HG03354 (cell line): ENCODE results near the gene EIF3A.
"Not testable (repeated sequence)": the region's sequence is repeated elsewhere in the genome, so short reads cannot be mapped to it uniquely, and the experiment has no call there.

Source experiments
- ATAC-seq: cut with Tn5 transposase; IDR thresholded peaks from one replicate; pipeline ENCODE4 v1.9.1; 2021; ENCODE audit warnings: mild to moderate bottlenecking; ENCODE audit not compliant: unreplicated experiment, poor library complexity, severe bottlenecking

EIF3A gene

DNA sequence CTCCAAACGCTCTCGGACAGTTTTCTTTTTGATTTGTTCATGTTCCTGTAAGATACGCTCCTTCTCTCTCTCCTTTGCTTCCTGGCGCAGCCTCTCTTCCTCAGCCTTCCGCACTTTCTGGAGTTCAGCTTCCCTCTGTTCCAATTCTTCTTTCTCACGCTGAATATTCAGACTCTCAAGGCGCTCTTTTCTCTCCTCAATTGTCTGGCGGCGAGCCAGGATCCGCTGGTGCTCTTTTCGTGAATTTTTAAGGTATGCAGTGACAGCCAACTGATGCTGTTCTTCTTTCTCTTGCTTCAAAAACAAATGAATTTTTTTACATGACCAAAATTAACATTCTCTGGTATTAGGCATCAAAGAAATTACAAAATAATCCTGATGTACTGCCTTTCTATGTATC, 22.6 kb downstream of the EIF3A start:
- no peak for ATAC-seq

- no peak for ATAC-seq
Observed at GRCh38 chr10:119055472-119055871, 25.1 kb downstream of the EIF3A start.

DNA sequence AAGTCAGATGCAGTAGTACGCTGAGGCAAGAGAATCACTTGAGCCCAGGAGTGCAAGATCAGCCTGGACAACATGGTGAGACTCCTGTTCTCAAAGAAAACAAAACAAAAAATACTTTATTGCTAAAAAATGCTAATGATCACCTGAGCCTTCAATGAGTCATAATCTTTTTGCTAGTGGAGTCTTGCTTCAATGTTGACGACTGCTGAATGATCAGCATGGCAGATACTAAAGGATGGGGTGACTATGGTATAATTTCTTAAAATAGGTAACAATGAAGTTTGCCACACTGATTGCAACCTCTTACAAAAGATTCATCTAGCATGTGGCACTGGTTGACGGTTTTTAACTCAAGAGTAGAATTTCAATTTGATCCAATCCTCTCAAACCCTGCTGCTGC, 28.8 kb downstream of the EIF3A start:
- ATAC-seq = no peak

GRCh38 chr10:119049777-119050176, 30.8 kb downstream of the EIF3A start:
- ATAC-seq = no peak

DNA sequence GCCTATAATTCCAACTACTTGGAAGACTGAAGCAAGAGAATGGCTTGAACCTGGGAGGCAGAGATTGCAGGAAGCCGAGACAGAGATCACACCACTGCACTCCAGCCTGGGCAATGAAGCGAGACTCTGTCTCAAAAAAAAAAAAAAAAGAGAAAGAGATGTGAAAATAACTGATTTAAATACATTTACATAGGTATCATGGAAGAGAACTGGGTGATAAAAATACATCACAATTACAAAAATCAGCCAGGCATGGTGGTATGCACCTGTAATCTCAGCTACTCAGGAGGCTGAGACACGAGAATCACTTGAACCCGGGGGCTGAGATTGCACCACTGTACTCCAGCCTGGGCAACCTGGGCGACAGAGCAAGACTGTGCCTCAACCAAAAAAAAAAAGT, 31.3 kb downstream of the EIF3A start:
- no peak for ATAC-seq

GRCh38 chr10:119045561-119045960, 35.1 kb downstream of the EIF3A start:
- no peak for ATAC-seq

GRCh38 chr10:119042169-119042568, 38.4 kb downstream of the EIF3A start:
- ATAC-seq = no peak

DNA sequence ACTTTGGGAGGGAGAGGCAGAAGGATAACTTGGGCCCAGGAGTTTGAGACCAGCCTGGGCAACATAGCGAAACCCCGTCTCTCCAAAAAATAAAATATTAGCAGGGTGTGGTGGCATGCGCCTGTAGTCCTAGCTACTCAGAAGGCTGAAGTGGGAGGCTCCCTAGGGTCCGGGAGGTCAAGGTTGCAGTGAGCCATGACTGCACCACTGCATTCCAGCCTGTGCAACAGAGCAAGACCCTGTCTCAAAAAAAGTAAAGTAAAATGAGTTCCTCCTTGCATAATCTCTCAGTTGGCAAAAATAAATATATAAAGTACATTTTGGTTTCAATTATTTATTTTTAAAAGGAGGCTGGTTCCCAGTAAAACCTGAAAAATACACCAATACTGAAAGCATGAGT, 39.3 kb downstream of the EIF3A start:
- no peak for ATAC-seq

DNA sequence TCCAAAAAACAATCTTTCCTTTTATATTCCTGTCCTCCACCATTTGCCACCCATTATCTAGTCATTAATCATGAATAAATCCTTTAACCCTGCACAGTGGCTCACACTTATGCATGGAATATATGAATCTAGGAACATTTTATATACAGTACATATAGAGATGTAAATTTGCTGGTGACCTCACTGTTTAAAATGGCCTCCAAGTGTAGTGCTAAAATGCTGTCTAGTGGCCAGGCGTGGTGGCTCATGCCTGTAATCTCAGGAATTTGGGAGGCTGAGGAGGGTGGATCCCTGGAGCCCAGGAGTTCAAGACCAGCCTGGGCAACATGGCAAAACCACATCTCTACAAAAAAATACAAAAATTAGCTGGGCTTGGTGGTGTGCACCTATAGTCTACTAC, 41.5 kb downstream of the EIF3A start:
- no peak for ATAC-seq

GRCh38 chr10:119031496-119032059, 49.0 kb downstream of the EIF3A start:
- ATAC-seq = no peak

- peak; percentile 49 for ATAC-seq
Observed at GRCh38 chr10:119030421-119031250, 50.0 kb downstream of the EIF3A start.

- ATAC-seq = peak; percentile 29
Observed at GRCh38 chr10:119029613-119030420, 50.8 kb downstream of the EIF3A start, which contains the start of gene NANOS1. NANOS1 (plus strand) TSS chr10:119029714; CDS start chr10:119029802, 88 bp downstream.

DNA sequence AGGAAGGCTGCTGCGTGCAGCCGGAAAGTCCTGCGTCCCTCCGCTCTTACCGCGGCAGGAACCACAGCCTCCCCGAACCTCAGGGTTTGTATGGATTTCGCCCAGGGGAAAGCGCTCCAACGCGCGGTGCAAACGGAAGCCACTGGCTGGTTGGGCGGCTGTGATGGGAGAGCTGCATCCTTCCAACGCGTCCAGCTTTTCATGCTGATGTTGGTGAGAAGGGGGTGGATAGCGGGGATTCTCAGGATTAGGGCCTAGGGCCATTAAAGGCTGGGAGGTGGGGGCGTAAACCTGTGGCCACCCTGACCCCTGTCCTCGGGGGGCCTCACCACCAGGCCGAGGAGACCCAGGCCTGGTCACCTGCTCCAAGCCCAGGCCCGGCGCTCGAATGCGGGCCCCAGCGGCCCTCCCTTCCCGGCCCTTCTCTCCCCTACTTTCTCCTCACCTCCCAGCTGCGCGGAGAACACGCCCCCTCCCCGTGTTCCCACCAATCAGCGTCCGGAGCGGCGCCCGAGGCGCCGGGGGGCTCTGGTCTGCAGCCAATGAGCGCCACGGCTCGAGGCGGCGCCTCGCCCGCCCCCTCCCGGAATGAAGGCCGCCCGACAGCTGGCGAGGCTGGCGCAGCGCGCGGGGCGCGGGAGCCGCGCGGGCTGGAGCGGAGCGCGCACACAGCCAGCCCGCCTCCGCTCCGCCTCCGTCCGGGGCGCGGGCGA, 51.6 kb downstream of the EIF3A start:
- peak; percentile 64 for ATAC-seq

DNA sequence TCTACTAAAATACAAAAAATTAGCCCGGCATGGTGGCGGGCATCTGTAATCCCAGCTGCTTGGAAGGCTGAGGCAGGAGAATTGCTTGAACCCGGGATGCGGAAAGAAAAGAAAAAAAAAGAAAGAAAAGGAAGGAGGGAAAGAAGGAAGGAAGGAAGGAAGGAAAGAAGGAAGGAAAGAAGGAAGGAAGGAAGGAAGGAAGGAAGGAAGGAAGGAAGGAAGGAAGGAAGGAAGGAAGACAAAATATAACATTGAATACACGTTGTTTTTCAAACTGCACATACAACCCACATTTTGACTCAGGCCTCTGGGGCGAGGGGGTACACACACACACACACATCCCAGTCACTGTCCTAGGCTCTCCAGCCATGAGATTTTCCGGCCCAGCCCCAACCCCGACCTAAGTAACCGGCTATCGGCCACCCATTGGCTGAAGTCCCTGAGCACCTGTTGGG, 52.1 kb downstream of the EIF3A start:
- ATAC-seq = not testable (repeated sequence)

DNA sequence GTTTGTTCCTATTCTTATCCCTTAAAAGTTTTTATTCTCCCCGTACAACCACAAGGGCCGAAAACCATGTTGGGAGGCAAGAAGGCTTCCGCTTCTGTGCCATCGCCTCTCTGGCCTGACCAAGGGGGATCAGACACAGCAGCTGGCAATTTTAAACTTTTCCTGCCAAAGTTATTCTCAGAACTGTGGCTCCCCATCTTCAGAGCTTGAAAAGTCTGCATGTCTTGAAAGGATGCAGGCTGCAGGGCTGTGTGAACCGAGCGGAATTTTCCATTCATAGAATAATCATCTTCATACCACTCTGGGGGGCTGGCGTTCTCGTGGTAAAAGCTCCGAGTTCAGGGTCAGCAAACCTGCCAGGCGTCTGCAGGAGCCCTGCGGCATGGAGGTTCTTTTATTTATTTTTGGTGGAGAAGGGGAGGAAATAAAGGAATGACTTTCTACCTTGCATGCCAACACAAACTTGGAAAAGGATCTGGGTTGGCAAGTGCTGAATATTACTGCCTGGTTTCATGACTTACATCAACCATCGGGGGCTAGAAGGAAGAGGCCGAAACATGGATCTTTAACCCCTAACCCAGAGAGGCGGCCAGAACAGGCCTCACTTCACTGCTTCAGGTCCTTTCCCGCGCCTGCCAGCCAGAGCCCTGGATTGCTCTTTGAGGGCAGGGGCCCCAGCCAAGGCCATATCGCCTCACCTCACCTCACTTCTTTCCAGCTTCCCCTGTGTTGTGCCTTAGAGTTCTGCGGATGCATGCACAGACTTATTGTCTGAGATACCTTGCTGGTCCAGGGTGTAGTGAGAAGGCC, 54.1 kb downstream of the EIF3A start:
- ATAC-seq = no peak

DNA sequence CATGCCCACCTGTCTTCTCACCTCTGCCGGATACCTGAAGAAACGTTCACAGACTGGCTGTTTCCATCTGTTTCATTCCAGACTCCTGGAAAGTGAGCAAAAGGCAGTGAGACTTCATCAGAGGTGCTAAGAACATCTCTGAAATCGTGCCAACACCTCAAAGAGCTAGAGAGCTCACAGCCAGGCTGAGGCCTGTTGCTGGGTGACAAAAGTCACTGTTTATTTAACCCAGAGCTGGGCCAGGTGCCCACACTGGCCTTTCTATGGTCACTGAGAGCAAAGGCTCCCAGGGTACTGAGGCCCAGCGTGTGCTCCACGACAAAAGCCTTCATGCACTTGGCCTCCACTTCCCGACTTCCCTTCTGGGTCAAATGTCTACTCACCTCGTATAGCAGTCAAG, 54.8 kb downstream of the EIF3A start:
- no peak for ATAC-seq

DNA sequence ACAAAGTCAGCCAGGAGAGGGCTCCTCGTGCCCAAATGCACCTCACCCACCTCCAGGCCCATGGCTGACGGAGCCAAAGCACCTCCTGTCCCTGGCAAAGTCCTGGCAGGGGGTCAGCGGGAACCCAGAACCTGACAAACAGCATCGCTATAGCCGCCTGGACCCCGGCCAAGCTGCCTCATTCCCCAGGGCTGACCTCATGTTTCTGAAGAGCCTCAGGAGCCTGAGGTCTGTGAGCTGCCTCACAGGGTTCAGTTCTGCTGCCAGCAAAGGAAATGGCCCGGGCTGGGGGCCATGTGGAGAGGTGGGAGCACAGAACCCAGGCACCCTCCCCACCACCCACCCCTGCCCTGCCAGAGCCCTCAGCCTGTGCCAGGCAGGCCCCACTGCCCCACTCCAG, 55.3 kb downstream of the EIF3A start:
- no peak for ATAC-seq

GRCh38 chr10:119024882-119025281, 55.7 kb downstream of the EIF3A start:
- no peak for ATAC-seq

DNA sequence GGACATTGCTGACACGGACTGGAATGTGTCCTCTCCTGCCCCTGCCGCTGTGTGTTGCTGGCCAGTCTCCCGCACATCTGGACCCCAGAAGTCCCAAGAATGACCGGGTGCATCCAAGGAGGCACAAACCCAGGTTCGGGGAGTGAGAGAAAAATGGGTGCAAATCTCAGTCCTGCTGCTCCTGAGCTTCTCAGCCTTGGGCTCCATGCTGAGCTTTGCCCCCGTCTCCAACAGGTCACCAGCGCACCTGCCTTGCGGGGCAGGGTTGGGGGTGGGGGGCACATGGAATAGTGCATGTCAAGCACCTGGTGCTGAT, 57.1 kb downstream of the EIF3A start:
- ATAC-seq = no peak
